Measurements from ENCODE around the gene CPT1C.

Gene CPT1C

GRCh38 chr19:49681830-49682229, 9.1 kb upstream of the CPT1C start:
- no peak for TF ChIP-seq CTCF (IDR thresholded peaks at IDR 0.05; ENCODE audit: borderline replicate concordance, control extremely low read depth, extremely low read depth, insufficient read depth, missing control alignments)
- DNase-seq (ENCODE audit: low spot score) = no peak
- in situ Hi-C loops (cut with MboI; ENCODE audit: low sequenced_read_pairs, unreplicated experiment) = no loop called here

GRCh38 chr19:49682274-49682673, 8.6 kb upstream of the CPT1C start:
- in situ Hi-C loops (cut with MboI; ENCODE audit: low sequenced_read_pairs, unreplicated experiment) = no loop called here
- TF ChIP-seq CTCF (IDR thresholded peaks at IDR 0.05; ENCODE audit: borderline replicate concordance, control extremely low read depth, extremely low read depth, insufficient read depth, missing control alignments) = no peak
- no peak for DNase-seq (ENCODE audit: low spot score)

- DNase-seq (ENCODE audit: low spot score) = no peak
- TF ChIP-seq CTCF (IDR thresholded peaks at IDR 0.05; ENCODE audit: borderline replicate concordance, control extremely low read depth, extremely low read depth, insufficient read depth, missing control alignments) = no peak
- in situ Hi-C loops (cut with MboI; ENCODE audit: low sequenced_read_pairs, unreplicated experiment) = no loop called here
Measured at GRCh38 chr19:49683814-49684250, 7.1 kb upstream of the CPT1C start.

GRCh38 chr19:49684251-49684982, 6.5 kb upstream of the CPT1C start:
- TF ChIP-seq CTCF (IDR thresholded peaks at IDR 0.05; ENCODE audit: borderline replicate concordance, control extremely low read depth, extremely low read depth, insufficient read depth, missing control alignments) = peak; percentile 30
- in situ Hi-C loops (cut with MboI; ENCODE audit: low sequenced_read_pairs, unreplicated experiment) = no loop called here
- DNase-seq (ENCODE audit: low spot score) = peak; percentile 64

GRCh38 chr19:49684983-49685553, 5.8 kb upstream of the CPT1C start:
- DNase-seq (ENCODE audit: low spot score) = no peak
- in situ Hi-C loops (cut with MboI; ENCODE audit: low sequenced_read_pairs, unreplicated experiment) = no loop called here
- TF ChIP-seq CTCF (IDR thresholded peaks at IDR 0.05; ENCODE audit: borderline replicate concordance, control extremely low read depth, extremely low read depth, insufficient read depth, missing control alignments) = no peak

GRCh38 chr19:49685845-49686332, 5.0 kb upstream of the CPT1C start:
- no peak for DNase-seq (ENCODE audit: low spot score)

More at GRCh38 chr19:49685845-49686332, 5.0 kb upstream of the CPT1C start:
- in situ Hi-C loops (cut with MboI; ENCODE audit: low sequenced_read_pairs, unreplicated experiment) = no loop called here
- no peak for TF ChIP-seq CTCF (IDR thresholded peaks at IDR 0.05; ENCODE audit: borderline replicate concordance, control extremely low read depth, extremely low read depth, insufficient read depth, missing control alignments)

All from GM13976 (cell line).